HG03439 (cell line): ENCODE results near the gene CLSTN2.

Experiments used
- ATAC-seq: cut with Tn5 transposase; IDR thresholded peaks from one replicate; pipeline ENCODE4 v1.9.1; 2021; ENCODE audit warnings: mild to moderate bottlenecking, moderate library complexity; ENCODE audit not compliant: unreplicated experiment

The CLSTN2 gene

DNA sequence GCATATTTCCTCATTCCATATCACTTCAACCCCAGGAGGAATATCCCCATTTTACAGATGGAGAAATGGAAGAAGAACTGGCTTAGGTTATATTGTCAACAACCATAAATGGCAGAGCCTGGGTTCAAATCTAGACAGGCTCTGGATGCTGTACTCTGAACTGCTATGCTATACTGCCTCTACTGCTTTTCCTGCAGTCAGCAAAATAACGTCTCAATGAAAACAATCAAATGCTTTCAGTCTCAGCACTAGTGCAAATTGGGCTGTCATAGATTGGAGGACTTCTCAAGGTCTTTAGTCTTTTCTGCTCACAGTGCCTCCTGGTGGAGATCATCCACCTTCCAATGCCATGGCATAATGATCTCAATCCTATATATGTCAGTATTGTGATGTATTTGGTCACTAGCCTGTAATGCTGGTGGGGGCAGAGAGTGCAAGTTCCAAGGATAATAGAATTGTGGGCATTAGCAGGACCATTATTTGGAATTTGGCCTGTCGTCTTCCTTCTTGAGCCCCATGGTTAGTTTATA is 285.0 kb downstream of the CLSTN2 start:
- ATAC-seq, result no peak

DNA sequence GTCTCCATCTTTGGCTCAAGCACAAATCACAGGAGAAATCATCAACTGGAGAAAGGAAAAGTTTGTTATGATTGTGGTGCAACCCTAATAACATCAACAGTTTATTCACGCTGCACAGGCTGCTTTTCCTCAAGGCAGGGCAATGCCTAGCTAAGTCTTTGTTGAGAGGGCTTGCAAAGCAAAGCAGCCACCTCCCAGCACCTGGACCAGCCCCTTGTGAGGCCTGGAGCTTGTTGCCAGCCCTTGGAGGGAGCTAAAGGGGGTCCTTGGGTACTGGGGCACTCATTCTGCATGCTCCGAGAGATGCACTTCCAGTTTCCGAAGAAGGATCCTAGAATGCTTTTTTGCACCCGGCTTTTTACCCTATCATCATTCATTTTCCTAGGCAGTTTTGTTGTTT is 288.2 kb downstream of the CLSTN2 start:
- ATAC-seq, result no peak

DNA sequence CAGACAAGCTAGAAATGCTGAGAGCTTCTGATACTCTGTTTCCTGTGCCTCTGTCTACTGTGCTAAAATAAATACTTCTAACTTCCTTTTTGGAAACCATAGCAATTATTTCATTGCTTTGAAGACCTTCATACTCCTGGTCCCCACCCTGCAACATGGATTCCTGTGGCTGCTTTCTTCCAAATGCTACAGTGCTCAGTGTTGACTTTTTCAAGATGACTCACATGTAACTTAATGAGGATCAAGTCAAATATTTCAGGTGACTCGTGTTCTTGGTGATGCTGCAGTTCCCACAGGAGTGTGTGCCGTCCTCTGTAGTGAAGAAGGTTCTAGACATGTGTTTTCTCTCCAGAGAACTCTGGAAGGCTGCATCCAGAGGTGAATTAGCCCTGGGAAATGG is 288.6 kb downstream of the CLSTN2 start:
- ATAC-seq, result no peak

- ATAC-seq, result no peak
These were observed 289.3 kb downstream of the CLSTN2 start for GRCh38 chr3:140224307-140224706.

GRCh38 chr3:140225996-140226395 is 291.0 kb downstream of the CLSTN2 start:
- ATAC-seq, result no peak

DNA sequence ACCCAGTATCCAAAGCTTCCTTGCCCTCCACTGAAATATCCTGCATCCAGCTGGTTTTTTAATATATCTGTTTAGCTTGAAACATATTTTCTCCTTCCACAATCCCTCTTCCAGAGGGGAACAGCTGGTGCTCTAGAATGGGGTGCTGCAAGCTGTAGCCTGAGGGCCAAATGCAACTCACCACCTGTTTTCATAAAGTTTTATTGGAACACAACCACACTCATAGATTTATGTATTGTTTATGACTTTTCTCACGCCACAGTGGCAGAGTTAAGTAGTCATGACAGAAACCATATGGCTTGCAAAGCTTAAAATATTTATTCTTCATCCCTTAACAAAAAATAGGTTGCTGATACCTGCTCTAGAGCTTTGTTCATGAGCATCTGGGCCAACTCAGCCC is 298.7 kb downstream of the CLSTN2 start:
- no peak for ATAC-seq

GRCh38 chr3:140234256-140234655 is 299.3 kb downstream of the CLSTN2 start:
- ATAC-seq, result no peak

GRCh38 chr3:140236836-140237501 is 302.0 kb downstream of the CLSTN2 start:
- no peak for ATAC-seq

GRCh38 chr3:140238646-140239314 is 303.8 kb downstream of the CLSTN2 start:
- no peak for ATAC-seq

DNA sequence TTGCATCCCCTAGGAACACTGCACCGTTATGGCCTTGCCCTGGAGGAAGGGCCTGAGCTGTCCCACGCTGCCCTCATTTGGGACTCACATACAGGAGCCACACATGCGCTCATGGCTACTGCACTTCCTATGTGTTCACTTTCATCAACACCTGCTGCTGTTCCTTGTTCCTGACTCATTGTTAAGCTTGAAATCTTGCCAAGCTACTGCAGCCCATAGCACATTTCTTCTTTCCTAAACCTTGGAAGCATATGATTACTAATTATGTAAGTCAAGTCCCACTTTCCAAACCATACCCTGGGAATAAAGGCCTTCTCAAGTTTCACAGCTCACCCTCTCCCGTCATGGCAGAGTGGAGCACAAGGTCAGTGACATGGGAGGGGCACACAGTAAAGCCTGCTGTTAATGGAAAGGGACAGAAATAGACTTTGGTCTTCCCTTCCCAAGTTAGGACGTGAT is 307.9 kb downstream of the CLSTN2 start:
- no peak for ATAC-seq

DNA sequence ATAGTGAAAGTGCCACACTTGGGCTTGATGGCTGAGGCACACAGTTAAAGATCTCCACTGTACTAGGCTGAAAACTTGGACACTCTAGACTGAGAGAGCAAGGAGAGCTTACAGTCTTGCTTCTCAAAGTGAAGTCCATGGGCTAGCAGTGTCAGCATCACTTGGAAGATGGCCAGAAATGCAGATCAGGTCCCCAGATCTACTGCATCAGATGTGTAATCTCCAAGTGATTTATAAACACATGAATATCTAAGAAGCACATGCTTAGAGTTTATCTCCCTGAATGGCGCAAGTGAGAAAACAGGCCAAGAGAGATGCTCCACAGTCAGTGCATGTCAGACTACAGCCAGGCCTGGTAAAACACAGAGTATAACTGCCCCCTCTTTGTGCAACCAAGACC is 308.6 kb downstream of the CLSTN2 start:
- no peak for ATAC-seq

DNA sequence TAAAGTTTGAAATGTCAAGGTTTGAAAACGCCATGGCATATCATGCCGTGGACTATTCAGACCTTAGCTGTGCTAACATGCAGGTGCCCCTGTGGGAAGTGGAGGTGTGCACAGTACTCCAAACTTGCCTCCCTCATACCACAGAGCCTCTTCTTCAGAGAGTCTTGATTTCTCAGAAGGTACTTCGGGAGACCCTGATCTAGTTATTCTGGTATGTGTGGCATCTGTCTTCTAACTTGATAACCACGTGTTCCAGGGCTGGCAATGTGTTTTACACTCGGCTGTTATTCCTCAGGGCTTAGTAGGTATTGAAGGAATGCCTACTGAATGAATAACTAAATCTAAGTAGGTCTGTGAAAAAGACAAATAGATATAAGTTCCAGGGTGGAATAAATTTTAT is 309.9 kb downstream of the CLSTN2 start:
- no peak for ATAC-seq

DNA sequence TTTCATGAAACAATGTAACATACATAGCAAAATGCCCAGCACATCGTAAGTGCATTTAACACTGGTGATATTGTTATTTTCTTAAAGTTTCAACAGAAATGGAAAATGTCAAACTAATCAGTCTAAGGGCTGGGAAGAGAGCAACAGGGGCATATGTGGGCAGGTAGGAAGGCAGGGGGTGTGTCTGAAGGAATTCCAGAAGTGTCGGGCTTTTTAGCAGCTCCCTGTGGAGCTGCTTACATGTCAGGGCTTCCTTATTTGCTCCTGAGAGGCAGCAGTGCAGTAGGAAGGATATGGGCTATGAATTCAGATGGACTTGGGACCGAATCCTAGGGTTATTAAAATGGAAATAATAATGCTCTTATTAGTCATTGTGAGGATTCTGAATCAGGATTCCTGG is 311.6 kb downstream of the CLSTN2 start:
- no peak for ATAC-seq

GRCh38 chr3:140247775-140248174 is 312.8 kb downstream of the CLSTN2 start:
- ATAC-seq, result no peak

GRCh38 chr3:140249188-140249587 is 314.2 kb downstream of the CLSTN2 start:
- ATAC-seq, result no peak

DNA sequence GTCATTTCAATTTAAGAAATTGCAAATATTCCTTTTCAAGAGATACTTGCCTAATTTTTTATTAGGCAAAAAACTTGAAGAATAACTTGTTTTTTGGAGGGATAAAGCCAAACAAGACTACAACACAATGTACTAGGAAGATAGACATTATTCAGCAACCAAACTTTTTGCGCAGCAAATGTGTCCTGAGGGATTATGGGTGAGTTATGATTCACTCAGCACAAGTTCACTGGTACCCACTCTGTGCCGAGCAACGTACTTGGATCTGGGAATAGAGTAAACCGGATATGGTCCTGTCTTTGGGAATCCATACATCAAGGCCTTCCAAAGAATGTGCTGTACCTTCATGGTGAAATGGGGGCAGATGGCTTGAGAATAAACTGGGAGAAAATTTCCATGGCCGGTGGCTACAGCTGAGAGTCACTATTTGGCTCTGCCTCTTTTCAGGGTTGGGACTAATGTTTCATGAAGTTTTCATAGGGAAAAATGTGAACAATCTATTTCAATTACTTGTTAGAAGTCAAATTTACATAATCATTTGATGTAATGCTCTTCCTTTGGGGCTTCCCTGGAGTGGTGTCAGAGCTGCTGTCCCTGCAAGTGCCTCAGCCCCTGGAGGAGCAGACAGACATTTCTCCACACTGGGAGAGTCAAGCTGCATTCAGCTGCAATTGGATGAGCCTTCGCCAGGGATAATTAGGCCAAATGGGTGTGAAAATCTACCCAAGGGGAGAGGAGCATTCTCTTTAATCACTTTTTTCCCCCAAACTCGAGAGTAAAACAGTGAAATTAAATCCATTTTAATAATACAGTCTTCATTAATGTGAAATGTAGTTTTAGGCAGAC is 315.2 kb downstream of the CLSTN2 start:
- no peak for ATAC-seq

- no peak for ATAC-seq
These were observed 316.0 kb downstream of the CLSTN2 start for GRCh38 chr3:140250945-140251344.

GRCh38 chr3:140251678-140252077 is 316.7 kb downstream of the CLSTN2 start:
- no peak for ATAC-seq

DNA sequence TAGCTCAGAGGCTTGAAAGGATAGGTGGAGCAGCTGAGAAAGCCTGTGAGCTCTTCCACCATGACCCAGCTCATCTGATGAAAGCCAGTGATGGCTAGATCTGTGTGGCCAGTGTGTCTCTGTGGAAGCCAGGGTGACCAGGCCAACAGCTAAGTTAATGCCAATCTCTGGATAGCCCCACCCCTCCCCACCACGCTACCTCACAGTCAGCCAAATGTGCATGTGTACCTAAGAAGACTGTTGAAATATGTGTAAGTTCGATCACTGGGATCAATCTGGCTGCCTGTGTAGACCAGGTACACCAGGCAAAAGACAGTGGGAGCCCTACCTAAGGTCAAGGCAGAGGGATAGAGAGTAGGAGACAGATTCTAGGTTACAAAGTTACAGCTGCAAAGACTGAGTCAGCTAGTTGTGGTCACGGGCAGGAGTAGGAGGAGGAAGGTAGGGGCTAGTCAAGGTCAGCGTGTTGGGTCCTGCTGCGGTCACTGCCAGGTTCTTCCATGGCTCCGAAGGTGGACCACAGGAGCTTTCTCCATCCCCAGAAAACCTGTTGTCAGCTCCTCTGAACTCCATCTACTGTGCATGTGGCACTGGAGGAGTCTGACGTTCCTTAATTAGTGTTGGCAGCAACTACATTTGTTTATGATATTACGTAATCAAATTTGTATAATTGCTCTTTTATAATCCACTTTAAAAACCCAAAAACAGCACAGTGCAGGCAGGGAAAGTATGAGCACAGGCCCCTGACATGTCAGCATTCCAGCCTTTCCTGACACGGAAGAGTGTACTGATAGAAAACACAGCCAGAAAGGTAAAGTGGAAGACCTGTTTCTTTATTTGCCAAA is 318.0 kb downstream of the CLSTN2 start:
- no peak for ATAC-seq

- ATAC-seq, result no peak
These were observed 323.3 kb downstream of the CLSTN2 start for GRCh38 chr3:140258222-140258724.
